HG02870 (cell line): ENCODE results near the gene TFCP2.

ENCODE experiments used
- ATAC-seq: cut with Tn5 transposase; IDR thresholded peaks from one replicate; pipeline ENCODE4 v1.9.1; 2021; ENCODE audit warnings: mild to moderate bottlenecking, moderate library complexity; ENCODE audit not compliant: unreplicated experiment

Gene TFCP2

GRCh38 chr12:51160814-51161459, 12.0 kb downstream of the TFCP2 start:
- ATAC-seq, result no peak

DNA sequence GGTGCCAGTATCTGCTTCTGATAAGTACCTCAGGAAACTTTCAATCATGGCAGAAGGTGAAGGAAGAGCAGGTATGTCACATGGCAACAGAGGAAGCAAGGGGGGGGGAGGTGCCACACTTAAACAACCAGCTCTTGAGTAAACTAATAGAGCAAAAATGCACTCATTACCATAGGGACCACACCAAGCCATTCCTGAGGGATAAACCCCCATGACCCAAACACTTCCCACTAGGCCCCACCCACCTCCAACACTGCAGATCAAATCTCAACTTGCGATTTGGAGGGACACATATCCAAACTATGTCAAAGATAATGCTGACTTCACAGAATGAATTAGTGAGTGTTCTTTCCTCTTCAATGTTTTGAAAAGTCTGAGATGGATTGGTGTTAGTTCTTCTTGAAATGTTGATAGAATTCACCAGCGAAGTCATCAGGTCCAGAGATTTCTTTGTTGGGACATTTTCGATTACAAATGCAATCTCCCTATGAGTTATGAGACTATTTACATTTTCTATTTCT, 16.6 kb downstream of the TFCP2 start:
- no peak for ATAC-seq

GRCh38 chr12:51152953-51153352, 20.0 kb downstream of the TFCP2 start:
- no peak for ATAC-seq

- no peak for ATAC-seq
Observed at GRCh38 chr12:51150777-51151176, 22.2 kb downstream of the TFCP2 start.

DNA sequence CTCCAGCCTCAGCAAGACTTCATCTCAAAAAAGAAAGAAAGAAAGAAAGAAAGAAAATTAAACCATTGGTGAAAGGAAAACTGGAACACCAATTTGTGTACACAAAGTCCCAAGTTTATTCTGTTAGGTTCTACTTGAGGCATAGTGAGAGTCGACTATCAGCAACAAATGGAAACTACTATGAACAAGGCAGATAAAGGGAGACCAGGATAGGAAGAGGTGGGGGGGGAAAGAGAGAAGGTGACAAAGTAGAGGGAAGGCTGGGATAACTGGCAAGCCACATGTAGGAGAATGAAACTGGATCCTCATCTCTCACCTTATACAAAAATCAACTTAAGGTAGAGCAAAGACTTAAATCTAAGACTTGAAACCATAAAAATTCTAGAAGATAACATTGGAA, 25.6 kb downstream of the TFCP2 start:
- no peak for ATAC-seq

DNA sequence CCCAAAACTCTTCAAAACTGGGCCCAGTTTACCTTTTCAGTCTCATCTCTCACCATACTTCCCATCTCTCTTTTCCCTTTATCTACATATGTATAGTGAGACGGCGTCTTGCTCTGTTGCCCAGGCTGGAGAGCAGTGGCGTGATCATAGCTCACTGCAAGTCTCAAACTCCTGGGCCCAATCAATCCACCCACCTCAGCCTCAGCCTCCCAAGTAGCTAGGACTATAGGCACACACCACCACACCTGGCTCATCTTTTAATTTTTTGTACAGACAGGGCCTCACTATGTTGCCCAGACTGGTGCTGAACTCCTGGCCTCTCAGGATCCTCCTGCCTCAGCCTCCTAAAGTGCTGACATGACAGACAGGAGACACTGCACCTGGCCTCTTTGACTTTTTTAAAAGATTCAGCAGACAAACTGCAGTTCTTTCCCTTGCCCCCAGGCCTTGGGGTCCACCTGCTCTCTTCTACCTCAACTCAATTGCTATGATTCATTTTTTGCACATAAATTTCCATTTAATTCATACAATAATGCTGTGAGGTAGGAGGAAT, 33.6 kb downstream of the TFCP2 start:
- no peak for ATAC-seq

GRCh38 chr12:51132693-51133092, 40.2 kb downstream of the TFCP2 start:
- ATAC-seq, result no peak

- ATAC-seq, result no peak
Observed at GRCh38 chr12:51131745-51132521, 41.0 kb downstream of the TFCP2 start.

- no peak for ATAC-seq
Observed at GRCh38 chr12:51128919-51129318, 44.0 kb downstream of the TFCP2 start.

DNA sequence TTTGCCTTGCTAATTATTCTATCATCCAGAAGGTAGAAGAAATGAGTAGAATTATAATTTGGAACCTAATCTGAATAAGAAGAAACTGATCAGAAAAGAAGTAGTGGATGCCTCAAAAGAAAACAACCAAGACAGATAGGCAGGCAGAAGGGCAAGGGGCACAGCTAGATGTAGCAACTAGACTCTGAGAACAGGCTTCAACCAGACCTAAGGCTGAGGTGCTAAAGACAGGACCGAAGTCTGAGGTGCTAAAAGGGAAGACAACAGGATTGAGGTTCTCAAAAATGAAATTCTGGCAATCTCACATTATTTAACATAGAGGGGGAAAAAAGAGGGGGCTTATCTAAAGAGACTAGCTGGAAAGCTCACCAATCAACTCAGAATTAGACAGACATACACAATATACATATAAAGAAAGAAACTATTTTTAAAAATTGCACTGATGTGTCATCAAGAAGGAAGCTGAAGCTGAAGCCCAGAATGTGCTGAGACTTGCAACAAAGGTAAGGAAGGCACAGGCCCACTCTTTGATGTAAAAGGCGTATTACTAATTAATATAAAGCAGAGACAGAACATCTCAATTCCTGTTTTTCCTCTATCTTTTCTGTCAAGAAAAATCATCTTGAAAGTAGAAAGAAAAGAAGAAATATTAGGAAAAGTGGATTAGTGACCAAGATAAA, 45.7 kb downstream of the TFCP2 start:
- ATAC-seq, result no peak

GRCh38 chr12:51126297-51126696, 46.6 kb downstream of the TFCP2 start:
- no peak for ATAC-seq

DNA sequence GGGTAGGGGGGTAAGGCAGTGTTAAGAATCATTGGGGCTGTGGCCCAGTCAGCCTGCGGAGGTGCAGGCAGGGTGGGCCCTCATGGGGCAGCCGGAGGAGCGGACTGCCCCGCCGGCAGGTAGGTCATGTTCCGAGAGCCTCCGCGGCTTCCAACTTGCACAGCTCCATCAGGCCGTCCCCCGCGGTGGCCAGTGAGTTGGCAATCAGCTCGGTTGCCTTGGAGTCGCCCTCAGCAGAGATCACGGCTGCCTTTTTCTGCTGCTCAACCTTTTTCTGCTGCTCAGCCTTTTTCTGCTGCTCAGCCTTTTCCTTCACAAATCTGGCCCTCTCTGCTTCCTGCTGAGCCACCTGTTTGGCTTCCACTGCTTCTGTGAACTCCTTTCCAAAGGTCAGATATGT, 48.4 kb downstream of the TFCP2 start:
- no peak for ATAC-seq

DNA sequence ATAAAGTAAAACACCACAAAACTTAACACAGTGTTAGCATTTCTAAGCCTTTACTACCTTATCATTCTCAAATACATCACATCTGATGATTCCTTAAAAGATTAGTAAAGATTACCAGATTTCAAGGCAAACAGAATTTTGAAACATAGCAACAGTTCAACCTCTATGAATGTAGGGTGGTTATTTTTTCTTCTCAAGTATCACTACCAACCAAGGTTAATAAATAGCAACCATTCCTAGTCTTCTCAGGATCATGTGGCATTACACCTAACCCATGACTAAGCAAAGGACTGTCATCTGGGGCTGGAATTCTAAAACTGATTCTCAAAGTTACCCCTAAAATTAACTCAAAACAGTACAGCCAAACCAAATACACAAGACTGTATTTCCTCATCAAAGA, 50.1 kb downstream of the TFCP2 start:
- no peak for ATAC-seq

GRCh38 chr12:51118706-51119105, 54.2 kb downstream of the TFCP2 start:
- no peak for ATAC-seq

DNA sequence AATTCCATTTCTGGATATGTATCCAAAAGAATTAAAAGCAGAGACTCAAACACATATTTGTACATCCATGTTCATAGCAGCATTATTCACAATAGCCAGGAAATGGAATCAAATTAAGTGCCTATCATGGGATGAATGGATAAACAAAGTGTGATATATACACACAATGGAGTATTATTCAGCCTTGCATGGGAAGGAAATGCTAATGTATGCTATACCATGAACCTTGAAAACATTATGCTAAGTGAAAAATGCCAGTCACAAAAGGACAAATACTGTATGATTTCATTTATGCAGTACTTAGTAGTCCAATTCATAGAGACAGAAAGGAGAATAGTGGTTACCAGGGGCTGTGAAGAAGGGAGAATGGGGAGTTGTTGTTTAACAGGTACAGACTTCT, 57.4 kb downstream of the TFCP2 start:
- no peak for ATAC-seq

DNA sequence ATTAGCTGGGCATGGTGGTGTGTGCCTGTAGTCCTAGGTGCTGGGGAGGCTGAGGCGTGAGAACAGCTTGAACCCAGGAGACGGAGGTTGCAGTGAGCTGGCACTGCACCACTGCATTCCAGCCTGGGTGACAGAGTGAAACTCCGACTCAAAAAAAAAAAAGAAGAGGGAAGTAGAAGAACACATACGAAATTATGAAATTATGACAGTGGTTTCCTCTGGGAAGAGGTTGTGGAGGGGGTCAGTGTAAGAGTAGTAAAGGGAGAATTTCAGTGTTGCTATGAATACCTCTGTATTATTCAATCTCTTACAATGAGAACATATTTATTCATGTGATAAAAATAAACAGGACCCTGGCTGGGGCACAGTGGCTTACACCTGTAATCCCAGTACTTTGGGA, 64.8 kb downstream of the TFCP2 start:
- no peak for ATAC-seq

DNA sequence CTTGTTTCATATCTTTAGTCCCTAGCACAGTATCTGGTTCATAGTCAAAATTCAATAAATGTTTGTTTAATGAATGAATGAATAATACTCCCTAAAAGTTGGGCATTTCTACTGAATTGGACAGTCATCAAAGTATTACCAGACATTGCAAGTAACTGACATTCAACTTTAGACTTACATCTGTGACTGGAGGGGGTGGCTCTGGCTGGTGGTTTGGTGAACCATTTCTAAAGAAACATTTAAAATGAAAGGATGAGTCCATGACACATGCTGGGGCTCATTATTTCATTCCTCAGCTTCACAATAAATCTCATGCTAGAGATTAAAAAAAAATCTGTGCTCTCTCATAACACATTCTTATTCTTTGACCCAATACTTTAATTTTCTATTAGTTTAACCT, 69.0 kb downstream of the TFCP2 start:
- no peak for ATAC-seq

- ATAC-seq, result no peak
Observed at GRCh38 chr12:51098611-51099010, 74.3 kb downstream of the TFCP2 start.

DNA sequence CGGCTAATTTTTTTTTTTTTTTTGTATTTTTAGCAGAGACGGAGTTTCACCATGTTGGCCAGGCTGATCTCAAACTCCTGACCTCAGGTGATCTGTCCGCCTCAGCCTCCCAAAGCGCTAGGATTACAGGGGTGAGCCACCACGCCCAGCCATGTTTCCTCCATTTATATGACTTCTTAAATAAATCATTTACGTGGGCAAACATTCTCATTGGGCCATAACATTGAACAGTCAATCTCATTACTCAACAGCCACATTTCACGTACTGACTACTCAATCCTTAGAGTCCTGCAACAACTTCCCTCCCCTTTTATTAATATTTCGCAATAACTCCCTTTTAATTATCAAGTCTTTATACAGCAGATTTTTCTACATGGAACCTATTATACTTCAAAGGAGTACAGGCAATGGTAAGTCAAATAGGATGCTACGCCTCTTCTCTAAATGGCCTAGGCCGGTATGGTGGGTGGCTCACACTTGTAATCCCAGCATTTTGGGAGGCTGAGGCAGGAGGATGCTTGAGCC, 82.2 kb downstream of the TFCP2 start:
- no peak for ATAC-seq

DNA sequence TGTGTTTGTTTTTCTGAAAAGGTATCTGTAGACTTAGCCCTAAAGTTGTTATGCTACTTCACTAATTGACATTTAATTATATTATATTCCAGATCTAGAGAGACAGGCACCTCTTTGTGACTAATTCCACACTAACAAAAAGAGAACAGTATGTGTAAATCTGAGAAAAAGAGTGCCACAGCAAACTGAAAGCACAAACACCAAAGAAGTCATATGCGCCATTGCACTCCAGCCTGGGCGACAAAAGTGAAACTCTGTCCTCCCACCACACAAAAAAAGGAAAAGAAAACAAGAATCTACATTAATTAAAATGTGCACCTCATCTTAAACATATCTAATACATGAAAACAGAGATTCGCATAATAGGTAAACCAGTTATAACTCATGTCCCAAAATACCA, 85.1 kb downstream of the TFCP2 start:
- ATAC-seq, result no peak

DNA sequence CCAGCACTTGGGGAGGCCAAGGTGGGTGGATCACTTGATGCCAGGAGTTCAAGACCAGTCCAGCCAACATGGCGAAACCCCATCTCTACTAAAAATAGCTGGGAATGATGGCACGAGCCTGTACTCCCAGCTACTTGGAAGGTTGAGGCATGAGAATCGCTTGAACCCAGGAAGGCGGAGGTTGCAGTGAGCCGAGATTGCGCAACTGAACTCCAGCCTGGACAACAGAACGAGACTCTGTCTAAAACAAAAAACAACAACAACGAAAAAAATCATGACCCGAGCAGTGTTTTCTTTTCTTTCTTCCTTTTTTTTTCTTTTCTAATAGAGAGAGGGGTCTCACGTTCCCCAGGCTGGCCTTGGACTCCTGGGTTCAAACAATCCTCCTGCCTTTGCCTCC, 86.0 kb downstream of the TFCP2 start:
- ATAC-seq, result no peak
